Measurements from ENCODE around the gene OTOG.
"Not testable (repeated sequence)": the region's sequence is repeated elsewhere in the genome, so short reads cannot be mapped to it uniquely, and the experiment has no call there.

The OTOG gene

GRCh38 chr11:17612221-17613188 lies 65.4 kb downstream of the OTOG start:
- DNase-seq (ENCODE audit: insufficient read length, low spot score) (no peak), FAIRE-seq (no peak)
- TF ChIP-seq, protein P1, sequence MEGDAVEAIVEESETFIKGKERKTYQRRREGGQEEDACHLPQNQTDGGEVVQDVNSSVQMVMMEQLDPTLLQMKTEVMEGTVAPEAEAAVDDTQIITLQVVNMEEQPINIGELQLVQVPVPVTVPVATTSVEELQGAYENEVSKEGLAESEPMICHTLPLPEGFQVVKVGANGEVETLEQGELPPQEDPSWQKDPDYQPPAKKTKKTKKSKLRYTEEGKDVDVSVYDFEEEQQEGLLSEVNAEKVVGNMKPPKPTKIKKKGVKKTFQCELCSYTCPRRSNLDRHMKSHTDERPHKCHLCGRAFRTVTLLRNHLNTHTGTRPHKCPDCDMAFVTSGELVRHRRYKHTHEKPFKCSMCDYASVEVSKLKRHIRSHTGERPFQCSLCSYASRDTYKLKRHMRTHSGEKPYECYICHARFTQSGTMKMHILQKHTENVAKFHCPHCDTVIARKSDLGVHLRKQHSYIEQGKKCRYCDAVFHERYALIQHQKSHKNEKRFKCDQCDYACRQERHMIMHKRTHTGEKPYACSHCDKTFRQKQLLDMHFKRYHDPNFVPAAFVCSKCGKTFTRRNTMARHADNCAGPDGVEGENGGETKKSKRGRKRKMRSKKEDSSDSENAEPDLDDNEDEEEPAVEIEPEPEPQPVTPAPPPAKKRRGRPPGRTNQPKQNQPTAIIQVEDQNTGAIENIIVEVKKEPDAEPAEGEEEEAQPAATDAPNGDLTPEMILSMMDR (IDR thresholded peaks at IDR 0.05; ENCODE audit: insufficient read depth, missing control alignments): no peak

DNA sequence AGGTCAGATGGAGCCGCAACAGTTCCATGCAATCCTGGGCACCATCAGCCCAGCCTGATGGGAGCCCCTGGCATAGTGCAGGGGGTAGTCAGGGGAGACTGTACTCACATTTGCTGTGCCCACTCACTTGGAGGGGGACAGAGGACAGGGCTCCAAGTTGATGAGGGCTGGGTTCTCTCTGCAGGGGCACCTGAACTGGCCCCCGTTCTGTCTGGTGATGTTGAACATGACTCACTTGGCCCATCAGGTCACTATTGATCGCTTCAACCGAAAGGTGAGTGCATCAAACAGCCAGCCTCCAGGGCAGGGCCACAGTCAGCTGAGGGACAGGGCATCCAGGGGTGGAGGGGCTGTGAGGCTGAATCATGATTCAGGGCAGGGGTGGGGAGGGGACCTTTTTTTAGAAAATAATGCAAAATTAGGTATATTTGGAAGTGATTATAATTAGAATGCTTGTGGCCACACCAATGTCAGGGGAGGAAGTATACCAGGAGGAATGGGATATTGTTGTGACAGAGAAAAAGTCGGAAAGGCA lies 66.4 kb downstream of the OTOG start:
- FAIRE-seq (no peak), DNase-seq (ENCODE audit: insufficient read length, low spot score) (no peak)
- TF ChIP-seq, protein P1 (IDR thresholded peaks at IDR 0.05; ENCODE audit: insufficient read depth, missing control alignments): no peak

DNA sequence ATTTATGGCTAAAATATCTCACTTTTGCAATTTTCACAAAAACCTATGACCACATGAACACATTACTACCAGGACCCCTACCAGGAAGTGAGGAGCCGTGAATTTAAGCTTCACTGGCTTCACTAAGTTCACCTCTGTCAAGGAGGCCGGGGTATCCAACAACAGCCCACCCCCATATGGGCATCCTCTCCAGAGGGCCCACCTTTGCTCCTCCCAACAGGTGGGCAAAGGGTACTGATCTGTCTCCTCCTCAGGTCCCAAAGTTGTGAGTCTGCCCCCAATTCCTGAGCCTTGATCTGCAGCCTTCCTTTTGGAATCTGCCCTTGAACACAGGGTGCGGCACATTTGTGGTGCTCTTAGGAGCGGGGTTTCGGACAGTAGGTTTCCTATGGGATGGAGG lies 66.9 kb downstream of the OTOG start:
- TF ChIP-seq, protein P1 (IDR thresholded peaks at IDR 0.05; ENCODE audit: insufficient read depth, missing control alignments): no peak
- no peak for DNase-seq (ENCODE audit: insufficient read length, low spot score)
- FAIRE-seq: no peak

GRCh38 chr11:17622711-17623110 lies 75.7 kb downstream of the OTOG start:
- not testable (repeated sequence) for DNase-seq (ENCODE audit: insufficient read length, low spot score); FAIRE-seq

GRCh38 chr11:17629113-17629512 lies 82.1 kb downstream of the OTOG start:
- no peak for FAIRE-seq
- DNase-seq (ENCODE audit: insufficient read length, low spot score): no peak
- TF ChIP-seq, protein P1 (IDR thresholded peaks at IDR 0.05; ENCODE audit: insufficient read depth, missing control alignments): no peak

GRCh38 chr11:17630936-17631335 lies 83.9 kb downstream of the OTOG start:
- no peak for FAIRE-seq
- TF ChIP-seq, protein P1 (IDR thresholded peaks at IDR 0.05; ENCODE audit: insufficient read depth, missing control alignments): no peak

GRCh38 chr11:17631702-17632365 lies 84.8 kb downstream of the OTOG start:
- DNase-seq (ENCODE audit: insufficient read length, low spot score): no peak
- TF ChIP-seq, protein P1 (IDR thresholded peaks at IDR 0.05; ENCODE audit: insufficient read depth, missing control alignments): no peak
- FAIRE-seq: no peak

More at GRCh38 chr11:17630936-17631335, 83.9 kb downstream of the OTOG start:
- DNase-seq (ENCODE audit: insufficient read length, low spot score): no peak

All from D721Med (cell line).